Stomach (tissue), 9 donors: Measurements from ENCODE around the gene VAMP5. TPM values are rescaled to one million over a fixed set of nuclear protein-coding genes. Genes with fewer than 3 reads are reported as not detected.

ENCODE experiments used
- DNase-seq, 2 donors: peaks; one replicate each; pipeline versions ENCODE4 v3.0.0 to v3.0.0-alpha.2; 2013 to 2019
- H3K27ac ChIP-seq, 5 donors: fragments of 200-600 bp in 4 of 5; sonication (generic) in 4 of 5; one replicate each; pipeline ENCODE4 v1.5.1; 2013 to 2019; ENCODE audit warnings: mild to moderate bottlenecking in 1 of 5, moderate library complexity in 1 of 5
- H3K27me3 ChIP-seq, 3 donors: fragments of 200-600 bp; sonication (generic); one replicate each; pipeline ENCODE4 v1.5.1; 2017 to 2019; ENCODE audit warnings: mixed run types in 1 of 3
- H3K36me3 ChIP-seq, 4 donors: fragments of 200-600 bp; sonication (generic); 1 replicate in 3 of 4; 2 replicates in 1 of 4; pipeline ENCODE4 v1.5.1; 2016 to 2019
- H3K4me1 ChIP-seq, 4 donors: fragments of 200-600 bp; sonication (generic); one replicate each; pipeline ENCODE4 v1.5.1; 2016 to 2019
- H3K4me3 ChIP-seq, 4 donors: fragments of 200-600 bp; sonication (generic) in 3 of 4; one replicate each; pipeline ENCODE4 v1.5.1; 2016 to 2019; ENCODE audit warnings: mild to moderate bottlenecking in 1 of 4
- H3K9me3 ChIP-seq, 4 donors: fragments of 200-600 bp; sonication (generic); one replicate each; pipeline ENCODE4 v1.5.1; 2016 to 2019
- CTCF ChIP-seq, 7 experiments: fragments of 450-650 bp in 4 of 7; fragments of 200-600 bp in 3 of 7; sonication (generic) in 3 of 7; IDR thresholded peaks; one replicate each; pipeline ENCODE4 v1.5.1; 2016 to 2019; ENCODE audit warnings: antibody characterized with exemption in 7 of 7, control low read depth in 2 of 7, mild to moderate bottlenecking in 1 of 7
- EP300 ChIP-seq: sonication (generic); formaldehyde crosslinking; IDR thresholded peaks from one replicate; pipeline ENCODE4 v1.6.1; 2017; ENCODE audit warnings: antibody characterized with exemption
- POLR2A ChIP-seq, 4 donors: fragments of 450-650 bp; IDR thresholded peaks; one replicate each; pipeline ENCODE4 v1.6.1; 2016; ENCODE audit warnings: antibody characterized with exemption in 4 of 4, control low read depth in 2 of 4, mild to moderate bottlenecking in 1 of 4, moderate library complexity in 1 of 4
- POLR2AphosphoS5 ChIP-seq, 3 donors: sonication (generic); formaldehyde crosslinking; IDR thresholded peaks; one replicate each; pipeline ENCODE4 v1.6.1; 2016; ENCODE audit warnings: antibody characterized with exemption in 3 of 3
- WGBS, 5 donors: extraction: QIAGEN DNeasy Blood & Tissue Kit in 3 of 5; methylation state at CpG; one replicate each; pipeline versions ENCODE4 v1.1.5 to v1.1.7; 2013 to 2018; 5-methylcytosine and 5-hydroxymethylcytosine counted together
- intact Hi-C: fragments of 100-400 bp; cut with DNase I; formaldehyde crosslinking; loops from one replicate; pipeline ENCODE4 v1.15.1; 2023; ENCODE audit warnings: low total_unique reads
- polyA plus RNA-seq, 3 donors: library from polyadenylated mRNA; stranded (reverse); fragments of 200-250 nt; gene quantifications; one replicate each; pipeline ENCODE4 v1.2.3, GENCODE V29; 2013
- total RNA-seq, 5 donors: library from RNA; depleted of rRNA; stranded (reverse); fragments of >200 nt; gene quantifications; one replicate each; pipeline versions ENCODE4 v1.1.0 to v1.2.3, GENCODE V29; 2014 to 2016
- donor health status: healthy with polysubstance abuse.
- donor health status: Bipolar disorder and iron deficiency.
- donor health status: healthy.

Gene VAMP5
- total and polyA plus RNA-seq, 8 donors: 7.7 to 95.1 (median 77.8) TPM

GRCh38 chr2:85605406-85606115 lies 21.3 kb downstream of the VAMP5 start:
- H3K27ac ChIP-seq: peak overlapping the region; percentile 46 to 94 (median 88)
- H3K4me1 ChIP-seq: peaks cover 72 to 90% (median 84%) of the 10 kb centered on the region in 4 donors
- peaks cover 9 to 38% (median 23%) of the 10 kb centered on the region in 4 donors for H3K36me3 ChIP-seq
- 21 to 39% (median 23%) methylated on average over 4 of the region's 4 CpGs for WGBS, 5 donors
- intact Hi-C loops: no loop called here
- H3K27me3 ChIP-seq: no peaks in the 10 kb centered on the region
- H3K4me3 ChIP-seq: no peak overlapping the region
- TF ChIP-seq CTCF (IDR thresholded peaks at IDR 0.05) (no peak), POLR2A (IDR thresholded peaks at IDR 0.05) (no peak), POLR2AphosphoS5 (IDR thresholded peaks at IDR 0.05) (no peak), EP300 (no peak)
- peak in 1 of 2 donors; percentile 81 for DNase-seq
- no peaks in the 10 kb centered on the region for H3K9me3 ChIP-seq

GRCh38 chr2:85606116-85606455 lies 21.9 kb downstream of the VAMP5 start:
- peaks cover 71 to 90% (median 84%) of the 10 kb centered on the region in 4 donors for H3K4me1 ChIP-seq
- no peaks in the 10 kb centered on the region for H3K9me3 ChIP-seq
- H3K27ac ChIP-seq: peak overlapping the region; percentile 46 to 94 (median 88)
- no peak overlapping the region for H3K4me3 ChIP-seq
- TF ChIP-seq POLR2AphosphoS5 (IDR thresholded peaks at IDR 0.05) (no peak), EP300 (no peak), CTCF (IDR thresholded peaks at IDR 0.05) (no peak), POLR2A (IDR thresholded peaks at IDR 0.05) (no peak)
- no peak for DNase-seq
- no peaks in the 10 kb centered on the region for H3K27me3 ChIP-seq
- intact Hi-C loops: no loop called here
- 49 to 73% (median 52%) methylated on average over 7 of the region's 7 CpGs for WGBS, 5 donors
- H3K36me3 ChIP-seq: peaks cover 9 to 33% (median 21%) of the 10 kb centered on the region in 4 donors

GRCh38 chr2:85607268-85608215 lies 23.3 kb downstream of the VAMP5 start:
- Histone ChIP-seq H3K27ac (peak overlapping the region; percentile 60 to 94 (median 88)), H3K4me3 (peak overlapping the region in 1 of 4 donors; percentile 2), H3K4me1 (peaks cover 67 to 88% (median 83%) of the 10 kb centered on the region in 4 donors), H3K9me3 (no peaks in the 10 kb centered on the region), H3K27me3 (no peaks in the 10 kb centered on the region), H3K36me3 (peaks cover 9 to 33% (median 21%) of the 10 kb centered on the region in 4 donors)
- intact Hi-C loops: no loop called here
- WGBS, 5 donors: 39 to 64% (median 46%) methylated on average over 9 of the region's 9 CpGs
- no peak for TF ChIP-seq EP300
- TF ChIP-seq CTCF (IDR thresholded peaks at IDR 0.05): no peak
- TF ChIP-seq POLR2A (IDR thresholded peaks at IDR 0.05): no peak
- TF ChIP-seq POLR2AphosphoS5 (IDR thresholded peaks at IDR 0.05): no peak
- no peak for DNase-seq

GRCh38 chr2:85611217-85611704 lies 27.0 kb downstream of the VAMP5 start:
- H3K27ac ChIP-seq: peak overlapping the region; percentile 85 to 96 (median 90)
- peaks cover 9 to 33% (median 21%) of the 10 kb centered on the region in 4 donors for H3K36me3 ChIP-seq
- no peak for DNase-seq
- WGBS, 5 donors: 4 to 11% (median 4%) methylated on average over 14 to 24 of the region's 24 CpGs
- intact Hi-C loops: no loop called here
- no peaks in the 10 kb centered on the region for H3K9me3 ChIP-seq
- TF ChIP-seq CTCF (IDR thresholded peaks at IDR 0.05): no peak
- no peak for TF ChIP-seq POLR2A (IDR thresholded peaks at IDR 0.05)
- no peak for TF ChIP-seq POLR2AphosphoS5 (IDR thresholded peaks at IDR 0.05)
- TF ChIP-seq EP300: no peak
- no peaks in the 10 kb centered on the region for H3K27me3 ChIP-seq
- H3K4me3 ChIP-seq: peak overlapping the region; percentile 85 to 98 (median 94)
- H3K4me1 ChIP-seq: peaks cover 37 to 65% (median 60%) of the 10 kb centered on the region in 4 donors
